Measurements from ENCODE around the gene GABBR2. TPM values are rescaled to one million over a fixed set of nuclear protein-coding genes. Genes with fewer than 3 reads are reported as not detected.

GABBR2 gene
- total RNA-seq, 1 donor from 2014 or later: 0.24 TPM

DNA sequence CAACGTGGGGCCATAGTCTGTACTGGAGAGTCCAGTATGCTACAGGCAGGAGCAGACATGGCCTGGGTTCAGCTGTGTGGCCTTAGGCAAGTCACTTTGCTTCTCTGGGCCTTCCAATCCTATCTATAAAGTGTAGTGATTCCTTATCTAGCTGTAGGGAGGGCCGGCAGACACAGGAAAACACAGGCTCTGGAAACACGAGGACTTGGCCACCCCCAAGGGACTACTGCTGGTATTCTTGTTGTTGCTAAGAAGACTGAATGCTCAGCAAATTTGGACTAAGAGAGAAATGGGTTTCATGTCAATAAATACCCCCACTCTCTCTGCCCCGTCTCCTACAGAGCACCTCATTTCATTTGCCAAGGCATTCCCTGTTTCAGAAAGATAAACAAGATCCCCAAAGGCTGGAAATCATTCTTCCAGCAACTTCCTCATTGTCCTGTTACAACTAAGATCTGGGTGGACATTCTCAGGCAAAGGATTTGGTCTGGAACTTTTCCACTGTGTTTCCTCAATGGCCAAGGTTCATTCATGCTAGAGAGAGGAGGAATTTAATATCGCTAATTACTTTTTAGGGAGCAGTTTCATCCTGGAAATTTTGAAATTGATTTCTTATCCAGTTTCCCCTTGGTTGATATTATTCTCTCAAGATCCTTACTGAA is 105.8 kb downstream of the GABBR2 start:
- Histone ChIP-seq H3K4me1 (no peaks in the 10 kb centered on the region), H3K4me3 (no peak overlapping the region), H3K27me3 (ENCODE audit: low read depth) (no peaks in the 10 kb centered on the region), H3K27ac (no peak overlapping the region), H3K36me3 (no peaks in the 10 kb centered on the region), H3K9me3 (no peaks in the 10 kb centered on the region)
- intact Hi-C loops (cut with DNase I): no loop called here
- ATAC-seq (no peak), DNase-seq (no peak)
- TF ChIP-seq, protein P1, sequence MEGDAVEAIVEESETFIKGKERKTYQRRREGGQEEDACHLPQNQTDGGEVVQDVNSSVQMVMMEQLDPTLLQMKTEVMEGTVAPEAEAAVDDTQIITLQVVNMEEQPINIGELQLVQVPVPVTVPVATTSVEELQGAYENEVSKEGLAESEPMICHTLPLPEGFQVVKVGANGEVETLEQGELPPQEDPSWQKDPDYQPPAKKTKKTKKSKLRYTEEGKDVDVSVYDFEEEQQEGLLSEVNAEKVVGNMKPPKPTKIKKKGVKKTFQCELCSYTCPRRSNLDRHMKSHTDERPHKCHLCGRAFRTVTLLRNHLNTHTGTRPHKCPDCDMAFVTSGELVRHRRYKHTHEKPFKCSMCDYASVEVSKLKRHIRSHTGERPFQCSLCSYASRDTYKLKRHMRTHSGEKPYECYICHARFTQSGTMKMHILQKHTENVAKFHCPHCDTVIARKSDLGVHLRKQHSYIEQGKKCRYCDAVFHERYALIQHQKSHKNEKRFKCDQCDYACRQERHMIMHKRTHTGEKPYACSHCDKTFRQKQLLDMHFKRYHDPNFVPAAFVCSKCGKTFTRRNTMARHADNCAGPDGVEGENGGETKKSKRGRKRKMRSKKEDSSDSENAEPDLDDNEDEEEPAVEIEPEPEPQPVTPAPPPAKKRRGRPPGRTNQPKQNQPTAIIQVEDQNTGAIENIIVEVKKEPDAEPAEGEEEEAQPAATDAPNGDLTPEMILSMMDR (IDR thresholded peaks at IDR 0.05): no peak

DNA sequence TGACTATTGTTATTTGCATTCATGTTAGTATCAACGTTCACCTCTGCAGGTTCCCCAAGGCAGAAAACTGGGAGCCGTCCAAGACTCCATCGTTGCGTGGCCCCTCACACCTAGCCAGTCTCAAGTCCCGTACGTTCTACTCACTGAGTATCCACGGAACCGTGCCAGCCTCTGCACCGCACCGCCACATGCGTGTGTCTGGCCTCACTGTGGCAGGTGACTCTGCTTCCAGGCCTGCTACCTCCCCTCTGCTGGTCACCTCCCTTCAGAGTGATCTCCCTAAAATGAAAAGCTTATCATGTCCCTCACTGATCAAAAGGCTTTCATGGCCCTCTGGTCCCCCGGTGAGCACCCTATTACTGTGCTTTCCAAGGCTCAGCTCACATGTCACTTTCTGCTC is 108.1 kb downstream of the GABBR2 start:
- H3K27me3 ChIP-seq (ENCODE audit: low read depth): no peaks in the 10 kb centered on the region

DNA sequence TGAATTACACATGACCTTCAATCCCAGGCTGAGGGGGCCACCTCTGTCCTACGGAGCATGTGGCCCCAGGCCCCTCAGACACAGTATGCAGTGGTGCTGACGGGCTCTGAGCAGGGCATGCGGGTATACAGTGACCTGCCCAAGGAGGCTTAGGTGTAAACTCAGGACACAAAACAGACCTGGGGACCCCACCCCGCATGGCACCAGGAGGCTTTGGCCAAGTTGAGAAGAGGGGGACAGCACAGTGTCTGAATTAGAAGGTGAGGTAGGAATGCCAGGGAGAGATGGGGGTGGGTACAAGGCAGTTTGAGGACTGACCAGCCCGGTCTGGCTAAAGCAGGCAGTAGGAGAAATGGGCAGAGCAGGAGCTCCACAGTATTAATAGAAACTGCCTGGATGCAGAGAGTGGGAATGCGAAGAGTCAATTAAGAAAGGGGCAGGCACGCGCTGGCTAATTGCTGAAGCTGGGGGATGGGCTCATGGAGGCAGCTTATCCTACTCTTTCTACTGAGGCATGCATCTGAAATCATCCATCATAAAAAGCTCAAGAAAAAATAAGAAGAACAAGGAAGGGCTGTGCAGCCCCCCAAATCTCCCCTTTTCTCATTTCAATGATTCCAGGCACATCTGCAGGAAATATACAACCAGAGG is 109.0 kb downstream of the GABBR2 start:
- no peaks in the 10 kb centered on the region for H3K36me3 ChIP-seq
- no peaks in the 10 kb centered on the region for H3K9me3 ChIP-seq
- H3K27me3 ChIP-seq (ENCODE audit: low read depth): no peaks in the 10 kb centered on the region
- intact Hi-C loops (cut with DNase I): no loop called here
- no peak overlapping the region for H3K27ac ChIP-seq
- DNase-seq: no peak
- no peaks in the 10 kb centered on the region for H3K4me1 ChIP-seq
- no peak for ATAC-seq
- H3K4me3 ChIP-seq: no peak overlapping the region
- TF ChIP-seq, protein P1 (IDR thresholded peaks at IDR 0.05): no peak

More for the DNA sequence above, 108.1 kb downstream of the GABBR2 start:
- no peak for DNase-seq
- H3K27ac ChIP-seq: no peak overlapping the region
- no peak overlapping the region for H3K4me3 ChIP-seq
- ATAC-seq: no peak
- intact Hi-C loops (cut with DNase I): no loop called here
- H3K4me1 ChIP-seq: no peaks in the 10 kb centered on the region
- no peaks in the 10 kb centered on the region for H3K36me3 ChIP-seq
- TF ChIP-seq, protein P1 (IDR thresholded peaks at IDR 0.05): no peak
- no peaks in the 10 kb centered on the region for H3K9me3 ChIP-seq

DNA sequence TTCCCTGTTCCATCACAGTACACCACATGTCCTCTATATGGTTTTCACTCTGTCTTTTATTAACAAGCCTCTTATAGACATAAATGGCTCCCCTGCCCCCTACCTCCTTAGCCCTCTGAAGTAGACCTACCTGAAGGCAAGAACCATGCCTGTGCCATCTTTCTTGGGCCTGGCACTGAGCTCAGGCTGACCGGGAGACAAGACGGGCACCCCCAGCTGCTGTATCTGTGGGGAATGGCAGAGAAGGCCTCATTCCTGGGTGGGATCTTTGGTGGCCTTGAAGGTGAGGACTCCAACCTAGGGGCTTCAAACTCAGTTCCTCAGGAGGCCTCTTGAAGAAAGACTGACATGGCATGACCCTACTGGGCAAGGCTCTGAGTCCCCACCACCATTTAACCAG is 109.9 kb downstream of the GABBR2 start:
- no peaks in the 10 kb centered on the region for H3K27me3 ChIP-seq (ENCODE audit: low read depth)
- ATAC-seq (no peak), DNase-seq (no peak)
- no peak overlapping the region for H3K4me3 ChIP-seq
- no peak overlapping the region for H3K27ac ChIP-seq
- H3K9me3 ChIP-seq: no peaks in the 10 kb centered on the region
- H3K4me1 ChIP-seq: no peaks in the 10 kb centered on the region
- TF ChIP-seq, protein P1 (IDR thresholded peaks at IDR 0.05): no peak
- intact Hi-C loops (cut with DNase I): no loop called here
- no peaks in the 10 kb centered on the region for H3K36me3 ChIP-seq

DNA sequence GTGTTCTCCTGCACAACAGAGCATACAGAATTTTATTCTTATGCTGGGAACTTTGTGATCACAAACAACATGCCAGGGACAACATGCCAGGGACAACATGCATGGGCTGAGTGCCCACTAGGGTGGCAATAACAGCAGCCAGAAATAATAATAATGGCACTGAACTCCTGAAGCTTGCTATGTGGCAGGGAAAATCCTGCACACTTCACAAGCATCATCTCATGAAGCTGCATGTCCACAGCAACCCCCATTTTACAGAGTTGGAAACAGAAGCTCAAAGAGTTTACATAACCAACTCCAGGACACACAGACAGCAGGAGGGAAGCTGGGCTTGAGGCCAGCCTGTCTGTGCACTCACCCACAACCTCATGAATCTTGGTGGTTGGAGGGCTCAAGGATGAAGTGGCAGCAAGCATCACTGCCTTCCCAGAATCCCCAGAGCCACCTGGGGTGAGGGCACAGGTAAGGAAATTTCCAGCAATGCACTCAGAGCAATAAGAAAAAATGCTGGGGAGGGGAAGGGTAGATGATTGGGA is 111.4 kb downstream of the GABBR2 start:
- Histone ChIP-seq H3K36me3 (no peaks in the 10 kb centered on the region), H3K4me1 (no peaks in the 10 kb centered on the region), H3K4me3 (no peak overlapping the region), H3K27me3 (ENCODE audit: low read depth) (no peaks in the 10 kb centered on the region), H3K9me3 (no peaks in the 10 kb centered on the region), H3K27ac (no peak overlapping the region)
- intact Hi-C loops (cut with DNase I): no loop called here
- ATAC-seq (no peak), DNase-seq (no peak)
- TF ChIP-seq, protein P1 (IDR thresholded peaks at IDR 0.05): no peak

All from lower lobe of right lung (tissue), 2 donors.